RWPE2 (cell line): ENCODE results near the gene WDR88.

Experiments used
- ATAC-seq: fragments of 200-7000 bp; cut with Tn5 transposase; 3 replicates; pipeline ENCODE4 v1.9.1; 2021; ENCODE audit warnings: low read depth
- DNase-seq: peaks from one replicate; pipeline ENCODE4 v3.0.0-alpha.2; 2020; ENCODE audit warnings: low spot score
- H3K27ac ChIP-seq: fragments of 450-650 bp; 2 replicates; pipeline ENCODE4 v1.5.1; 2017; ENCODE audit warnings: mild to moderate bottlenecking; ENCODE audit not compliant: poor library complexity, severe bottlenecking
- H3K27me3 ChIP-seq: fragments of 250-450 bp; sonication (Bioruptor Pico); 2 replicates; pipeline ENCODE4 v1.5.1; 2021; ENCODE audit warnings: mild to moderate bottlenecking, moderate library complexity; ENCODE audit not compliant: insufficient read depth, poor library complexity, severe bottlenecking
- H3K36me3 ChIP-seq: fragments of 250-450 bp; sonication (Bioruptor Pico); 2 replicates; pipeline ENCODE4 v1.5.1; 2020; ENCODE audit warnings: low read depth, mild to moderate bottlenecking, moderate library complexity
- H3K4me1 ChIP-seq: fragments of 250-450 bp; sonication (Bioruptor Pico); 2 replicates; pipeline ENCODE4 v1.5.1; 2021; ENCODE audit warnings: mild to moderate bottlenecking, moderate library complexity; ENCODE audit not compliant: insufficient read depth, poor library complexity, severe bottlenecking
- H3K4me3 ChIP-seq: fragments of 250-450 bp; sonication (Bioruptor Pico); 2 replicates; pipeline ENCODE4 v1.5.1; 2021; ENCODE audit warnings: mild to moderate bottlenecking, moderate library complexity; ENCODE audit not compliant: severe bottlenecking
- H3K9me3 ChIP-seq: fragments of 250-450 bp; sonication (Bioruptor Pico); 2 replicates; pipeline ENCODE4 v1.5.1; 2021; ENCODE audit warnings: mild to moderate bottlenecking, moderate library complexity; ENCODE audit not compliant: severe bottlenecking
- TF ChIP-seq, protein P1 (sequence below): fragments of 450-650 bp; IDR thresholded peaks from one replicate; pipeline ENCODE4 v1.5.1; 2017; ENCODE audit warnings: mild to moderate bottlenecking, moderate library complexity; ENCODE audit not compliant: poor library complexity, severe bottlenecking

Gene WDR88, protein sequence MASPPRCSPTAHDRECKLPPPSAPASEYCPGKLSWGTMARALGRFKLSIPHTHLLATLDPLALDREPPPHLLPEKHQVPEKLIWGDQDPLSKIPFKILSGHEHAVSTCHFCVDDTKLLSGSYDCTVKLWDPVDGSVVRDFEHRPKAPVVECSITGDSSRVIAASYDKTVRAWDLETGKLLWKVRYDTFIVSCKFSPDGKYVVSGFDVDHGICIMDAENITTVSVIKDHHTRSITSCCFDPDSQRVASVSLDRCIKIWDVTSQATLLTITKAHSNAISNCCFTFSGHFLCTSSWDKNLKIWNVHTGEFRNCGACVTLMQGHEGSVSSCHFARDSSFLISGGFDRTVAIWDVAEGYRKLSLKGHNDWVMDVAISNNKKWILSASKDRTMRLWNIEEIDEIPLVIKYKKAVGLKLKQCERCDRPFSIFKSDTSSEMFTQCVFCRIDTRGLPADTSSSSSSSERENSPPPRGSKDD

DNA sequence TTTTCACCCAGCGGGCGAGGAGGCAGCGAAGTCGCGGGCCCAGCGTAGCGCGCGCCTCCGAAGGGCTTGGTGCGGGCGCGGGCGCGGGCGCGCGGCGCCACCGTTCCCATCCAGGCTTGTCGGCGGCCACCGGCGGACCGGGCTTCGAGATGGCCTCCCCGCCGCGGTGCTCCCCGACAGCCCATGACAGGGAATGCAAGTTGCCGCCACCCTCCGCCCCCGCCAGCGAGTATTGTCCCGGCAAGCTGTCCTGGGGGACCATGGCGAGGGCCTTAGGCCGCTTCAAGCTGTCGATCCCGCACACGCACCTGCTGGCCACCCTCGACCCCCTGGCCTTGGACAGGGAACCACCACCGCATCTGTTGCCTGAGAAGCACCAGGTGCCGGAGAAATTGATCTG, at the start of gene WDR88:
Gene WDR88 (plus strand): TSS at position 94 of the 400 bp plus-strand sequence. CDS start 56 bp downstream, at position 150.
- Histone ChIP-seq H3K9me3 (no peaks in the 10 kb centered on the region), H3K27me3 (no peaks in the 10 kb centered on the region), H3K4me3 (no peak within 1 kb of the TSS), H3K36me3 (peaks cover 19% of the 10 kb centered on the region), H3K4me1 (no peaks in the 10 kb centered on the region), H3K27ac (no peak within 1 kb of the TSS)
- TF ChIP-seq, protein P1, sequence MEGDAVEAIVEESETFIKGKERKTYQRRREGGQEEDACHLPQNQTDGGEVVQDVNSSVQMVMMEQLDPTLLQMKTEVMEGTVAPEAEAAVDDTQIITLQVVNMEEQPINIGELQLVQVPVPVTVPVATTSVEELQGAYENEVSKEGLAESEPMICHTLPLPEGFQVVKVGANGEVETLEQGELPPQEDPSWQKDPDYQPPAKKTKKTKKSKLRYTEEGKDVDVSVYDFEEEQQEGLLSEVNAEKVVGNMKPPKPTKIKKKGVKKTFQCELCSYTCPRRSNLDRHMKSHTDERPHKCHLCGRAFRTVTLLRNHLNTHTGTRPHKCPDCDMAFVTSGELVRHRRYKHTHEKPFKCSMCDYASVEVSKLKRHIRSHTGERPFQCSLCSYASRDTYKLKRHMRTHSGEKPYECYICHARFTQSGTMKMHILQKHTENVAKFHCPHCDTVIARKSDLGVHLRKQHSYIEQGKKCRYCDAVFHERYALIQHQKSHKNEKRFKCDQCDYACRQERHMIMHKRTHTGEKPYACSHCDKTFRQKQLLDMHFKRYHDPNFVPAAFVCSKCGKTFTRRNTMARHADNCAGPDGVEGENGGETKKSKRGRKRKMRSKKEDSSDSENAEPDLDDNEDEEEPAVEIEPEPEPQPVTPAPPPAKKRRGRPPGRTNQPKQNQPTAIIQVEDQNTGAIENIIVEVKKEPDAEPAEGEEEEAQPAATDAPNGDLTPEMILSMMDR: no peak
- no peak for ATAC-seq
- no peak for DNase-seq

GRCh38 chr19:33085570-33086128, 46.3 kb upstream of the WDR88 start:
- no peaks in the 10 kb centered on the region for H3K9me3 ChIP-seq
- H3K27ac ChIP-seq: no peak overlapping the region
- TF ChIP-seq, protein P1: no peak
- no peaks in the 10 kb centered on the region for H3K27me3 ChIP-seq
- no peak for ATAC-seq
- peaks cover 27% of the 10 kb centered on the region for H3K36me3 ChIP-seq
- H3K4me1 ChIP-seq: no peaks in the 10 kb centered on the region
- no peak overlapping the region for H3K4me3 ChIP-seq
- no peak for DNase-seq

DNA sequence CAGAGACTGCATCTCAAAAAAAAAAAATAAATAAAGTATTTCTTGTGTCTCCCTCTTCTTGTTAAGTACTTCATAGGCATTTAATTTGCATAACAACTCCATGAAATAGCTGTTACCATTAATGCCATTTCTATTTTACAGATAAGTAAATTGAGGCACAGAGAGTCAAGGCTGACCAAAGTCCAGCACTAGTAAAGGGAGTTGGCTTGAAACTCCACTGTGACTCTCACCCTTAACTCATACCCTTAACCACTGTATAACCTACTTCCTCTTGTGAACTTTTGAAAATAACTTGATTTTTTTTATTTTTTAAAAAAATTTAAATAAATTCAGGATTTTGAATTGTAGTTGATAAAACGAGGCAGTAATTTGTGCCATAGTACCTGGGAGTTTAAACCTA, 45.0 kb upstream of the WDR88 start:
- Histone ChIP-seq H3K4me1 (no peaks in the 10 kb centered on the region), H3K4me3 (no peak overlapping the region), H3K36me3 (peaks cover 34% of the 10 kb centered on the region), H3K27ac (no peak overlapping the region), H3K9me3 (no peaks in the 10 kb centered on the region), H3K27me3 (no peaks in the 10 kb centered on the region)
- TF ChIP-seq, protein P1: no peak
- DNase-seq (no peak), ATAC-seq (no peak)

DNA sequence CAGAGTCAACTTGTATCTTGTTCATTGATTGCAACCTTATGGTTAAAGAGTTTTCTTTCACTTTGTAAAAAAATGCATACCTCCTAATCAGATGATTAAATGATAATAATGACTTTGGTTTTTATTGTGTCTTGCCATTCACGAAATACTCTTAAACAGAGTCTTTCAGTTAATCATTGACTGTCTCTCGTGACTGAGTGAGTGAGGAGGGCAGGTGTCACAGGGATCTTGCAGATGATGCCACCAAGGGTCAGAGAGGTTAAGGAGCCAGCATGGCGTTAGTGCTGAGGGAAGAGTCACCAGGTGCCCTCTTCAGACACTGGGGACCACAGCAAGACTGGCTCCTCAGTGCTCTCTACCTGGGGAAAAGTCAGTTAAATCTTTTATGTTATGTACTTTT, 42.9 kb upstream of the WDR88 start:
- ATAC-seq (no peak), DNase-seq (no peak)
- no peaks in the 10 kb centered on the region for H3K27me3 ChIP-seq
- TF ChIP-seq, protein P1: no peak
- H3K36me3 ChIP-seq: peaks cover 50% of the 10 kb centered on the region
- no peak overlapping the region for H3K4me3 ChIP-seq
- no peak overlapping the region for H3K27ac ChIP-seq
- H3K4me1 ChIP-seq: no peaks in the 10 kb centered on the region
- no peaks in the 10 kb centered on the region for H3K9me3 ChIP-seq

GRCh38 chr19:33090179-33090578, 41.7 kb upstream of the WDR88 start:
- no peak for ATAC-seq
- DNase-seq: no peak
- TF ChIP-seq, protein P1: no peak
- no peaks in the 10 kb centered on the region for H3K4me1 ChIP-seq
- H3K4me3 ChIP-seq: no peak overlapping the region
- no peak overlapping the region for H3K27ac ChIP-seq
- no peaks in the 10 kb centered on the region for H3K27me3 ChIP-seq
- H3K36me3 ChIP-seq: peaks cover 50% of the 10 kb centered on the region
- H3K9me3 ChIP-seq: no peaks in the 10 kb centered on the region
